ENCODE measurements around the gene ABCG1. TPM values are rescaled to one million over a fixed set of nuclear protein-coding genes. Genes with fewer than 3 reads are reported as not detected.

ABCG1 gene
- total and polyA plus RNA-seq, 2 of the 4 experiments (the other 2 are of a cell fraction) = 0.19 to 0.36 TPM

GRCh38 chr21:42290505-42290904 is 71.6 kb downstream of the ABCG1 start:
- no peak overlapping the region for H3K23ac ChIP-seq (ENCODE audit: low read depth, low read length)
- H3K79me1 ChIP-seq (ENCODE audit: low read depth in 1 of 2, low read length in 2 of 2) = no peaks in the 10 kb centered on the region
- peaks cover 2% of the 10 kb centered on the region; the same call in 1 of the 2 replicates for H3K9me3 ChIP-seq (ENCODE audit: control insufficient read depth, insufficient read depth, low read length)
- H2BK120ac ChIP-seq (ENCODE audit: low read depth, low read length) = no peak overlapping the region
- H2BK15ac ChIP-seq (ENCODE audit: low read depth, low read length) = no peak overlapping the region
- dilution Hi-C loops (cut with HindIII; ENCODE audit: low sequenced_read_pairs, unreplicated experiment) = no loop called here
- WGBS, 2 experiments (ENCODE audit: extremely low coverage in 2 of 2, insufficient read length in 1 of 2) = 17% methylated on average over 2 of the region's 3 CpGs; no CpG with 5 or more reads in 1 of the 2 experiments
- POLR2A ChIA-PET (ENCODE audit: unreplicated experiment) = no interaction called here
- CTCF ChIA-PET = no interaction called here
- TF ChIP-seq MAZ (IDR thresholded peaks at IDR 0.05; ENCODE audit: borderline replicate concordance, low read depth, low read length) = no peak
- TF ChIP-seq CHD1 (IDR thresholded peaks at IDR 0.05; ENCODE audit: low read depth, low read length) = no peak
- no peak for TF ChIP-seq BHLHE40 (IDR thresholded peaks at IDR 0.05; ENCODE audit: low read depth, low read length)
- TF ChIP-seq RAD21 (IDR thresholded peaks at IDR 0.05; ENCODE audit: low read length) = no peak
- TF ChIP-seq RCOR1 (IDR thresholded peaks at IDR 0.05; ENCODE audit: insufficient replicate concordance, low read length) = no peak
- no peak for TF ChIP-seq CEBPB (IDR thresholded peaks at IDR 0.05; ENCODE audit: low read depth, low read length)
- TF ChIP-seq, protein P1, sequence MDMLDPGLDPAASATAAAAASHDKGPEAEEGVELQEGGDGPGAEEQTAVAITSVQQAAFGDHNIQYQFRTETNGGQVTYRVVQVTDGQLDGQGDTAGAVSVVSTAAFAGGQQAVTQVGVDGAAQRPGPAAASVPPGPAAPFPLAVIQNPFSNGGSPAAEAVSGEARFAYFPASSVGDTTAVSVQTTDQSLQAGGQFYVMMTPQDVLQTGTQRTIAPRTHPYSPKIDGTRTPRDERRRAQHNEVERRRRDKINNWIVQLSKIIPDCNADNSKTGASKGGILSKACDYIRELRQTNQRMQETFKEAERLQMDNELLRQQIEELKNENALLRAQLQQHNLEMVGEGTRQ (IDR thresholded peaks at IDR 0.05; ENCODE audit: low read depth, low read length) = no peak
- TF ChIP-seq FOS (IDR thresholded peaks at IDR 0.05; ENCODE audit: low read depth, low read length) = no peak
- H3K56ac ChIP-seq (ENCODE audit: extremely low read depth, insufficient read depth, low read length) = no peak overlapping the region
- H4K20me1 ChIP-seq (ENCODE audit: insufficient read depth, low read length) = no peaks in the 10 kb centered on the region; the same call in 1 of the 2 replicates
- no peak overlapping the region for H2AFZ ChIP-seq (replicated peaks; ENCODE audit: low read length, poor library complexity)
- intact Hi-C loops (cut with micrococcal nuclease) = no loop called here
- no peak overlapping the region for H3K14ac ChIP-seq (replicated peaks; ENCODE audit: low read depth, low read length)
- H4K91ac ChIP-seq (ENCODE audit: insufficient read depth, low read depth, low read length) = no peak overlapping the region
- no peaks in the 10 kb centered on the region for H3K27me3 ChIP-seq (ENCODE audit: control insufficient read depth, insufficient read depth, low read length)
- no peak overlapping the region for H2AK9ac ChIP-seq (replicated peaks; ENCODE audit: low read depth, low read length, poor library complexity)
- H2AK5ac ChIP-seq (ENCODE audit: low read depth, low read length) = no peak overlapping the region
- no peak for DNase-seq
- H3K27ac ChIP-seq (ENCODE audit: insufficient read depth, low read length) = no peak overlapping the region
- in situ Hi-C loops (cut with MboI; ENCODE audit: low sequenced_read_pairs) = no loop called here
- H3K36me3 ChIP-seq (ENCODE audit: control insufficient read depth, insufficient read depth, low read length) = peaks cover 26% of the 10 kb centered on the region; the same call in 1 of the 2 replicates
- H3K4me2 ChIP-seq (ENCODE audit: low read depth, low read length) = no peak overlapping the region
- H2BK5ac ChIP-seq (ENCODE audit: low read depth, low read length, poor library complexity, severe bottlenecking) = no peak overlapping the region
- H4K5ac ChIP-seq (ENCODE audit: low read depth, low read length) = no peak overlapping the region
- ATAC-seq (ENCODE audit: low read depth) = no peak
- no peak overlapping the region for H4K8ac ChIP-seq (ENCODE audit: low read depth in 2 of 2, low read length in 2 of 2)
- peaks cover 2% of the 10 kb centered on the region; the same call in 1 of the 2 replicates for H3K4me1 ChIP-seq (ENCODE audit: control insufficient read depth, insufficient read depth, low read length)
- peaks cover 6% of the 10 kb centered on the region for H3K9me1 ChIP-seq (ENCODE audit: insufficient read depth, low read length)
- H3K18ac ChIP-seq (ENCODE audit: low read depth, low read length) = no peak overlapping the region
- BruUV-seq (replicated peaks) = no TSS peak
- H3K4ac ChIP-seq (ENCODE audit: low read depth, low read length) = no peak overlapping the region
- H3K4me3 ChIP-seq (ENCODE audit: insufficient read depth, low read depth, low read length) = no peak overlapping the region
- H3K9ac ChIP-seq (ENCODE audit: low read depth, low read length) = no peak overlapping the region
- no peak overlapping the region for H2BK20ac ChIP-seq (ENCODE audit: low read depth, low read length)
